IPS-15b (cell line): Measurements from ENCODE around the gene EIF2AK3.
"Not testable (repeated sequence)": the region's sequence is repeated elsewhere in the genome, so short reads cannot be mapped to it uniquely, and the experiment has no call there.

Experiments used
- H3K27me3 ChIP-seq: one replicate; pipeline ENCODE4 v1.6.1; 2013; ENCODE audit warnings: low read length; ENCODE audit not compliant: control insufficient read depth, insufficient read depth
- H3K36me3 ChIP-seq: one replicate; pipeline ENCODE4 v1.6.1; 2013; ENCODE audit warnings: low read length; ENCODE audit not compliant: control insufficient read depth, insufficient read depth
- H3K4me1 ChIP-seq: one replicate; pipeline ENCODE4 v1.6.1; 2013; ENCODE audit warnings: mild to moderate bottlenecking, low read length; ENCODE audit not compliant: control insufficient read depth, insufficient read depth
- H3K4me3 ChIP-seq: one replicate; pipeline ENCODE4 v1.5.1; 2013; ENCODE audit warnings: low read depth, low read length
- H3K9ac ChIP-seq: one replicate; pipeline ENCODE4 v1.6.1; 2013; ENCODE audit warnings: low read depth, mild to moderate bottlenecking, low read length
- H3K9me3 ChIP-seq: one replicate; pipeline ENCODE4 v1.6.1; 2013; ENCODE audit warnings: mild to moderate bottlenecking, low read length; ENCODE audit not compliant: control insufficient read depth, insufficient read depth

EIF2AK3 gene

GRCh38 chr2:88657131-88657530 lies 29.9 kb upstream of the EIF2AK3 start:
- H3K36me3 ChIP-seq = no peaks in the 10 kb centered on the region
- H3K4me3 ChIP-seq = no peak overlapping the region
- H3K9me3 ChIP-seq = no peaks in the 10 kb centered on the region

GRCh38 chr2:88656690-88657089 lies 29.4 kb upstream of the EIF2AK3 start:
- no peak overlapping the region for H3K4me3 ChIP-seq

More at GRCh38 chr2:88657131-88657530, 29.9 kb upstream of the EIF2AK3 start:
- no peak overlapping the region for H3K9ac ChIP-seq
- no peaks in the 10 kb centered on the region for H3K27me3 ChIP-seq
- peaks cover 18% of the 10 kb centered on the region for H3K4me1 ChIP-seq

GRCh38 chr2:88654714-88655113 lies 27.4 kb upstream of the EIF2AK3 start:
- no peaks in the 10 kb centered on the region for H3K27me3 ChIP-seq
- H3K4me1 ChIP-seq = peaks cover 17% of the 10 kb centered on the region
- H3K9ac ChIP-seq = no peak overlapping the region
- no peaks in the 10 kb centered on the region for H3K9me3 ChIP-seq
- H3K4me3 ChIP-seq = no peak overlapping the region
- no peaks in the 10 kb centered on the region for H3K36me3 ChIP-seq

More at GRCh38 chr2:88656690-88657089, 29.4 kb upstream of the EIF2AK3 start:
- H3K36me3 ChIP-seq = no peaks in the 10 kb centered on the region
- H3K9ac ChIP-seq = no peak overlapping the region
- H3K9me3 ChIP-seq = no peaks in the 10 kb centered on the region
- H3K27me3 ChIP-seq = no peaks in the 10 kb centered on the region
- H3K4me1 ChIP-seq = peaks cover 18% of the 10 kb centered on the region

GRCh38 chr2:88651646-88652045 lies 24.4 kb upstream of the EIF2AK3 start:
- Histone ChIP-seq H3K4me3 (no peak overlapping the region), H3K36me3 (no peaks in the 10 kb centered on the region), H3K9me3 (no peaks in the 10 kb centered on the region), H3K9ac (no peak overlapping the region), H3K4me1 (no peaks in the 10 kb centered on the region), H3K27me3 (no peaks in the 10 kb centered on the region)

- not testable (repeated sequence) for H3K9ac ChIP-seq, H3K4me3 ChIP-seq, H3K9me3 ChIP-seq
Measured at GRCh38 chr2:88645291-88645882, 18.1 kb upstream of the EIF2AK3 start.

GRCh38 chr2:88642278-88642677 lies 15.0 kb upstream of the EIF2AK3 start:
- Histone ChIP-seq H3K4me3 (no peak overlapping the region), H3K9ac (no peak overlapping the region), H3K27me3 (no peaks in the 10 kb centered on the region), H3K9me3 (no peaks in the 10 kb centered on the region), H3K4me1 (peaks cover 7% of the 10 kb centered on the region), H3K36me3 (no peaks in the 10 kb centered on the region)

More at GRCh38 chr2:88645291-88645882, 18.1 kb upstream of the EIF2AK3 start:
- not testable (repeated sequence) for H3K4me1 ChIP-seq, H3K36me3 ChIP-seq, H3K27me3 ChIP-seq

GRCh38 chr2:88641330-88641729 lies 14.1 kb upstream of the EIF2AK3 start:
- Histone ChIP-seq H3K4me1 (peaks cover 7% of the 10 kb centered on the region), H3K27me3 (no peaks in the 10 kb centered on the region), H3K4me3 (no peak overlapping the region), H3K9me3 (no peaks in the 10 kb centered on the region), H3K9ac (no peak overlapping the region), H3K36me3 (no peaks in the 10 kb centered on the region)

GRCh38 chr2:88639865-88640264 lies 12.6 kb upstream of the EIF2AK3 start:
- Histone ChIP-seq H3K4me3 (no peak overlapping the region), H3K9ac (no peak overlapping the region), H3K4me1 (peaks cover 7% of the 10 kb centered on the region), H3K27me3 (no peaks in the 10 kb centered on the region), H3K36me3 (no peaks in the 10 kb centered on the region), H3K9me3 (no peaks in the 10 kb centered on the region)

GRCh38 chr2:88638743-88639142 lies 11.5 kb upstream of the EIF2AK3 start:
- Histone ChIP-seq H3K9me3 (no peaks in the 10 kb centered on the region), H3K4me3 (no peak overlapping the region), H3K36me3 (no peaks in the 10 kb centered on the region), H3K4me1 (peaks cover 7% of the 10 kb centered on the region), H3K9ac (no peak overlapping the region), H3K27me3 (no peaks in the 10 kb centered on the region)

GRCh38 chr2:88638123-88638650 lies 10.9 kb upstream of the EIF2AK3 start:
- H3K4me1 ChIP-seq = peaks cover 7% of the 10 kb centered on the region
- H3K9ac ChIP-seq = peak overlapping the region; percentile 5
- no peaks in the 10 kb centered on the region for H3K9me3 ChIP-seq
- no peaks in the 10 kb centered on the region for H3K27me3 ChIP-seq
- H3K4me3 ChIP-seq = no peak overlapping the region
- no peaks in the 10 kb centered on the region for H3K36me3 ChIP-seq

- no peaks in the 10 kb centered on the region for H3K36me3 ChIP-seq
- no peaks in the 10 kb centered on the region for H3K9me3 ChIP-seq
- H3K27me3 ChIP-seq = no peaks in the 10 kb centered on the region
- H3K9ac ChIP-seq = no peak overlapping the region
- no peak overlapping the region for H3K4me3 ChIP-seq
- peaks cover 8% of the 10 kb centered on the region for H3K4me1 ChIP-seq
Measured at GRCh38 chr2:88637464-88637863, 10.2 kb upstream of the EIF2AK3 start.

- Histone ChIP-seq H3K36me3 (no peaks in the 10 kb centered on the region), H3K9me3 (no peaks in the 10 kb centered on the region), H3K9ac (no peak overlapping the region)
Measured at GRCh38 chr2:88636026-88636425, 8.8 kb upstream of the EIF2AK3 start.

More at GRCh38 chr2:88636026-88636425, 8.8 kb upstream of the EIF2AK3 start:
- Histone ChIP-seq H3K4me1 (peaks cover 22% of the 10 kb centered on the region), H3K27me3 (no peaks in the 10 kb centered on the region), H3K4me3 (no peak overlapping the region)
